Right renal pelvis (tissue), 4 donors: ENCODE results near the gene FNDC3B. TPM values are rescaled to one million over a fixed set of nuclear protein-coding genes. Genes with fewer than 3 reads are reported as not detected.

Source experiments
- DNase-seq, 4 donors: peaks; one replicate each; pipeline ENCODE4 v3.0.0-alpha.2; 2013; ENCODE audit warnings: low read depth in 4 of 4, low spot score in 3 of 4, missing footprints in 1 of 4
- polyA plus RNA-seq, 4 donors: library from polyadenylated mRNA; unstranded; fragments of 120-200 nt; gene quantifications; one replicate each; pipeline ENCODE4 v1.2.1, GENCODE V29; 2013; ENCODE audit not compliant: insufficient read length in 4 of 4

FNDC3B gene
- polyA plus RNA-seq, 4 donors = 58.5 to 72.9 (median 68.9) TPM

GRCh38 chr3:172296975-172297332, 257.6 kb downstream of the FNDC3B start:
- DNase-seq = no peak

GRCh38 chr3:172298247-172298646, 258.9 kb downstream of the FNDC3B start:
- DNase-seq = no peak

- no peak for DNase-seq
Measured at GRCh38 chr3:172300187-172300586, 260.8 kb downstream of the FNDC3B start.

GRCh38 chr3:172300862-172301261, 261.5 kb downstream of the FNDC3B start:
- DNase-seq = no peak

GRCh38 chr3:172302203-172302602, 262.8 kb downstream of the FNDC3B start:
- DNase-seq = no peak

- no peak for DNase-seq
Measured at GRCh38 chr3:172303181-172303580, 263.8 kb downstream of the FNDC3B start.

GRCh38 chr3:172303941-172304558, 264.7 kb downstream of the FNDC3B start:
- DNase-seq = no peak

- no peak for DNase-seq
Measured at GRCh38 chr3:172305552-172305951, 266.2 kb downstream of the FNDC3B start.

- DNase-seq = no peak
Measured at GRCh38 chr3:172305974-172306373, 266.6 kb downstream of the FNDC3B start.

- DNase-seq = no peak
Measured at GRCh38 chr3:172307141-172307560, 267.8 kb downstream of the FNDC3B start.

GRCh38 chr3:172309059-172309458, 269.7 kb downstream of the FNDC3B start:
- DNase-seq = no peak

- DNase-seq = no peak
Measured at GRCh38 chr3:172309741-172310427, 270.5 kb downstream of the FNDC3B start.

GRCh38 chr3:172310428-172310760, 271.0 kb downstream of the FNDC3B start:
- no peak for DNase-seq

- DNase-seq = no peak
Measured at GRCh38 chr3:172311217-172311616, 271.8 kb downstream of the FNDC3B start.

- no peak for DNase-seq
Measured at GRCh38 chr3:172312001-172312400, 272.6 kb downstream of the FNDC3B start.

GRCh38 chr3:172312711-172313110, 273.3 kb downstream of the FNDC3B start:
- no peak for DNase-seq

- no peak for DNase-seq
Measured at GRCh38 chr3:172313671-172314070, 274.3 kb downstream of the FNDC3B start.

GRCh38 chr3:172314591-172315160, 275.3 kb downstream of the FNDC3B start:
- DNase-seq = no peak

- DNase-seq = no peak
Measured at GRCh38 chr3:172315401-172316091, 276.2 kb downstream of the FNDC3B start.

- DNase-seq = no peak
Measured at GRCh38 chr3:172316758-172317157, 277.4 kb downstream of the FNDC3B start.

- no peak for DNase-seq
Measured at GRCh38 chr3:172317481-172317880, 278.1 kb downstream of the FNDC3B start.

GRCh38 chr3:172317984-172318383, 278.6 kb downstream of the FNDC3B start:
- peak in 1 of 4 donors; percentile 32 for DNase-seq
